Prostate gland (tissue), 2 donors: Measurements from ENCODE around the gene GBE1.

Source experiments
- CTCF ChIP-seq, 4 experiments: fragments of 200-600 bp in 2 of 4; fragments of 450-650 bp in 2 of 4; sonication (generic) in 2 of 4; IDR thresholded peaks; 1 replicate in 3 of 4; 2 replicates in 1 of 4; pipeline ENCODE4 v1.5.1; 2016 to 2019; ENCODE audit warnings: antibody characterized with exemption in 4 of 4, mild to moderate bottlenecking in 2 of 4, moderate library complexity in 2 of 4
- POLR2A ChIP-seq: fragments of 450-650 bp; IDR thresholded peaks from one replicate; pipeline ENCODE4 v1.6.1; 2016; ENCODE audit warnings: antibody characterized with exemption, mild to moderate bottlenecking

GRCh38 chr3:81446806-81447205 is 314.6 kb downstream of the GBE1 start:
- TF ChIP-seq CTCF (IDR thresholded peaks at IDR 0.05) (no peak), POLR2A (no peak)
